Measurements from ENCODE around the gene BAZ2B.

DNA sequence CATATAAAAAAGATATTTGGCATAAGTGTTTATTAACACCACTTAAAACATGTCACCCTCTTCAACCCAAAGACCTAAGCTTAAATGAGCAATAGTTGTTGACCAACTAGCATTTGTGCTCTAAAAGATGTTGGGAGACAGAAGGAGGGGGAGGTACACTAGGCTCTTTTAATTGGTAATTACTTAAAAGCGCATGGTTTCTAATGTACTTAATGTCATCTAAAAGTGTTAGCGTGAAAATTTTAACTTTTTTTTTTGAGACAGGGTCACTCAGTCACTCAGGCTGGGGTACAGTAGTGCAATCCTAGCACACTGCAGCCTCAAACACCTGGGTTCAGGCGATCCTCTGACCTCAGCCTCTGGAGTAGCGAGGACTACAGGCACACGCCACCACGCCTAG, 335.3 kb downstream of the BAZ2B start:
- TF ChIP-seq, protein P1, sequence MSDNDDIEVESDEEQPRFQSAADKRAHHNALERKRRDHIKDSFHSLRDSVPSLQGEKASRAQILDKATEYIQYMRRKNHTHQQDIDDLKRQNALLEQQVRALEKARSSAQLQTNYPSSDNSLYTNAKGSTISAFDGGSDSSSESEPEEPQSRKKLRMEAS (IDR thresholded peaks at IDR 0.05; ENCODE audit: low read depth), result no peak
- TF ChIP-seq YY1 (IDR thresholded peaks at IDR 0.05; ENCODE audit: low read depth) (no peak), ELF1 (IDR thresholded peaks at IDR 0.05) (no peak), GABPA (IDR thresholded peaks at IDR 0.05; ENCODE audit: low read depth) (no peak), RXRA (IDR thresholded peaks at IDR 0.05; ENCODE audit: borderline replicate concordance, low read depth) (no peak), NRF1 (IDR thresholded peaks at IDR 0.05; ENCODE audit: low read depth, low read length) (no peak), EP300 (IDR thresholded peaks at IDR 0.05; ENCODE audit: borderline replicate concordance in 1 of 2, low read depth in 1 of 2, low read length in 1 of 2) (no peak), TAF1 (IDR thresholded peaks at IDR 0.05; ENCODE audit: borderline replicate concordance, low read depth, low read length) (no peak), RFX5 (IDR thresholded peaks at IDR 0.05; ENCODE audit: low read length) (no peak), MXI1 (IDR thresholded peaks at IDR 0.05; ENCODE audit: low read depth, low read length) (no peak), SIN3A (IDR thresholded peaks at IDR 0.05; ENCODE audit: borderline replicate concordance, low read depth, low read length) (no peak), POLR2AphosphoS5 (IDR thresholded peaks at IDR 0.05; ENCODE audit: low read depth, low read length) (no peak)
- TF ChIP-seq, protein P2, sequence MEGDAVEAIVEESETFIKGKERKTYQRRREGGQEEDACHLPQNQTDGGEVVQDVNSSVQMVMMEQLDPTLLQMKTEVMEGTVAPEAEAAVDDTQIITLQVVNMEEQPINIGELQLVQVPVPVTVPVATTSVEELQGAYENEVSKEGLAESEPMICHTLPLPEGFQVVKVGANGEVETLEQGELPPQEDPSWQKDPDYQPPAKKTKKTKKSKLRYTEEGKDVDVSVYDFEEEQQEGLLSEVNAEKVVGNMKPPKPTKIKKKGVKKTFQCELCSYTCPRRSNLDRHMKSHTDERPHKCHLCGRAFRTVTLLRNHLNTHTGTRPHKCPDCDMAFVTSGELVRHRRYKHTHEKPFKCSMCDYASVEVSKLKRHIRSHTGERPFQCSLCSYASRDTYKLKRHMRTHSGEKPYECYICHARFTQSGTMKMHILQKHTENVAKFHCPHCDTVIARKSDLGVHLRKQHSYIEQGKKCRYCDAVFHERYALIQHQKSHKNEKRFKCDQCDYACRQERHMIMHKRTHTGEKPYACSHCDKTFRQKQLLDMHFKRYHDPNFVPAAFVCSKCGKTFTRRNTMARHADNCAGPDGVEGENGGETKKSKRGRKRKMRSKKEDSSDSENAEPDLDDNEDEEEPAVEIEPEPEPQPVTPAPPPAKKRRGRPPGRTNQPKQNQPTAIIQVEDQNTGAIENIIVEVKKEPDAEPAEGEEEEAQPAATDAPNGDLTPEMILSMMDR (IDR thresholded peaks at IDR 0.05), result no peak
